Stomach (tissue), 4 donors: ENCODE data around the gene RCE1.
"Not testable (repeated sequence)": the region's sequence is repeated elsewhere in the genome, so short reads cannot be mapped to it uniquely, and the experiment has no call there.

ENCODE experiments used
- POLR2AphosphoS5 ChIP-seq, 3 donors: sonication (generic); formaldehyde crosslinking; IDR thresholded peaks; one replicate each; pipeline ENCODE4 v1.6.1; 2016; ENCODE audit warnings: antibody characterized with exemption in 3 of 3
- TF ChIP-seq, protein P1 (sequence below), 7 experiments: fragments of 450-650 bp in 4 of 7; fragments of 200-600 bp in 3 of 7; sonication (generic) in 3 of 7; IDR thresholded peaks; one replicate each; pipeline ENCODE4 v1.5.1; 2016 to 2019; ENCODE audit warnings: antibody characterized with exemption in 7 of 7, control low read depth in 2 of 7, mild to moderate bottlenecking in 1 of 7

DNA sequence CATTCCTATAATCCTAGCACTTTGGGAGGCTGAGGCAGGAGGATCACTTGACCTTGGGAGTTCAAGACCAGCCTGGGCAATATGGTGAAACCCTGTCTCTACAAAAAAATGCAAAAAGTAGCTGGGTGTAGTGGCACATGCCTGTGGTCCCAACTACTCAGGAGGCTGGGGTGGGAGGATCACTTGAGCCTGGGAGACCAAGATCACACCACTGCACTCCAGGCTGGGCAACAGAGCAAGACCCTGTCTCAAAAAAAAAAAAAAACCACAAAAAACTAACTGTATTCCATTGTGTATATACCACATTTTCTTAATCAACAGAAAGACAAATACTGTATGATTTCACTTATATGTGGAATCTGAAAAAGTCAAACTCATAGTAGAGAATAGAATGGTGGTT lies 43.4 kb upstream of the RCE1 start:
- TF ChIP-seq, protein P1, sequence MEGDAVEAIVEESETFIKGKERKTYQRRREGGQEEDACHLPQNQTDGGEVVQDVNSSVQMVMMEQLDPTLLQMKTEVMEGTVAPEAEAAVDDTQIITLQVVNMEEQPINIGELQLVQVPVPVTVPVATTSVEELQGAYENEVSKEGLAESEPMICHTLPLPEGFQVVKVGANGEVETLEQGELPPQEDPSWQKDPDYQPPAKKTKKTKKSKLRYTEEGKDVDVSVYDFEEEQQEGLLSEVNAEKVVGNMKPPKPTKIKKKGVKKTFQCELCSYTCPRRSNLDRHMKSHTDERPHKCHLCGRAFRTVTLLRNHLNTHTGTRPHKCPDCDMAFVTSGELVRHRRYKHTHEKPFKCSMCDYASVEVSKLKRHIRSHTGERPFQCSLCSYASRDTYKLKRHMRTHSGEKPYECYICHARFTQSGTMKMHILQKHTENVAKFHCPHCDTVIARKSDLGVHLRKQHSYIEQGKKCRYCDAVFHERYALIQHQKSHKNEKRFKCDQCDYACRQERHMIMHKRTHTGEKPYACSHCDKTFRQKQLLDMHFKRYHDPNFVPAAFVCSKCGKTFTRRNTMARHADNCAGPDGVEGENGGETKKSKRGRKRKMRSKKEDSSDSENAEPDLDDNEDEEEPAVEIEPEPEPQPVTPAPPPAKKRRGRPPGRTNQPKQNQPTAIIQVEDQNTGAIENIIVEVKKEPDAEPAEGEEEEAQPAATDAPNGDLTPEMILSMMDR (IDR thresholded peaks at IDR 0.05): not testable (repeated sequence)
- not testable (repeated sequence) for TF ChIP-seq POLR2AphosphoS5 (IDR thresholded peaks at IDR 0.05)
